ENCODE results near the gene TRIO. TPM values are rescaled to one million over a fixed set of nuclear protein-coding genes. Genes with fewer than 3 reads are reported as not detected.

Gene TRIO
- total and polyA plus RNA-seq, 11 donors, result 35.2 to 99.1 (median 58.4) TPM

DNA sequence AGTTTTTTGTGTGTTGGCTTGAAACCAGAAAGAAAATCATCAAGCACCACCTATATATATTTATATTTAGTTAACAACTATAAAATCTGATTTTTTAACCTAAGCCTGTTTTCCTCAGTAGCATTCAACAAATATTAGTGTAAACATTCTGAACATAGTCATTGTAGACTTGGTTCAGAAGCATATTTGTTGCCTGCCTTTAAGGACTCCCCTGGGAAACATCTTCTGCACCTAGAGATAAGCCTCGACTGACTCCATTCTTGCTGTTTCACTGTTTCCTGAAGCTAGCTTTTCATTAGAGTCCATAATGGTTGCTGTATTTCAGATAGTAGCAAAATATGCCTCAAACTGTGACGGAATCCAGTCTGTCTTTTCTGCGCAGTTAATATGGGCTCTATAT lies 123.5 kb downstream of the TRIO start:
- no peak overlapping the region for H3K4me3 ChIP-seq
- H3K4me1 ChIP-seq, result peaks cover 15 to 74% (median 55%) of the 10 kb centered on the region in 12 donors
- 32 to 50% (median 35%) methylated on average over 3 of the region's 3 CpGs for WGBS, 4 donors
- TF ChIP-seq, protein P1, sequence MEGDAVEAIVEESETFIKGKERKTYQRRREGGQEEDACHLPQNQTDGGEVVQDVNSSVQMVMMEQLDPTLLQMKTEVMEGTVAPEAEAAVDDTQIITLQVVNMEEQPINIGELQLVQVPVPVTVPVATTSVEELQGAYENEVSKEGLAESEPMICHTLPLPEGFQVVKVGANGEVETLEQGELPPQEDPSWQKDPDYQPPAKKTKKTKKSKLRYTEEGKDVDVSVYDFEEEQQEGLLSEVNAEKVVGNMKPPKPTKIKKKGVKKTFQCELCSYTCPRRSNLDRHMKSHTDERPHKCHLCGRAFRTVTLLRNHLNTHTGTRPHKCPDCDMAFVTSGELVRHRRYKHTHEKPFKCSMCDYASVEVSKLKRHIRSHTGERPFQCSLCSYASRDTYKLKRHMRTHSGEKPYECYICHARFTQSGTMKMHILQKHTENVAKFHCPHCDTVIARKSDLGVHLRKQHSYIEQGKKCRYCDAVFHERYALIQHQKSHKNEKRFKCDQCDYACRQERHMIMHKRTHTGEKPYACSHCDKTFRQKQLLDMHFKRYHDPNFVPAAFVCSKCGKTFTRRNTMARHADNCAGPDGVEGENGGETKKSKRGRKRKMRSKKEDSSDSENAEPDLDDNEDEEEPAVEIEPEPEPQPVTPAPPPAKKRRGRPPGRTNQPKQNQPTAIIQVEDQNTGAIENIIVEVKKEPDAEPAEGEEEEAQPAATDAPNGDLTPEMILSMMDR (IDR thresholded peaks at IDR 0.05), result no peak
- no peak for TF ChIP-seq POLR2A (IDR thresholded peaks at IDR 0.05)
- H3K27ac ChIP-seq, result no peak overlapping the region
- ATAC-seq (no peak), DNase-seq (no peak)
- peaks cover 0 to 9% (median 0%) of the 10 kb centered on the region in 9 donors for H3K36me3 ChIP-seq
- H3K9me3 ChIP-seq, result no peaks in the 10 kb centered on the region
- no peaks in the 10 kb centered on the region for H3K27me3 ChIP-seq
- intact Hi-C loops (cut with DNase I), result loop anchor here in 5 of 10 donors (5.0 to 10.0 kb wide), 6 partner anchors 62 to 274 kb away; partner anchors contain the start of gene TRIO (in 1 of the 5)

DNA sequence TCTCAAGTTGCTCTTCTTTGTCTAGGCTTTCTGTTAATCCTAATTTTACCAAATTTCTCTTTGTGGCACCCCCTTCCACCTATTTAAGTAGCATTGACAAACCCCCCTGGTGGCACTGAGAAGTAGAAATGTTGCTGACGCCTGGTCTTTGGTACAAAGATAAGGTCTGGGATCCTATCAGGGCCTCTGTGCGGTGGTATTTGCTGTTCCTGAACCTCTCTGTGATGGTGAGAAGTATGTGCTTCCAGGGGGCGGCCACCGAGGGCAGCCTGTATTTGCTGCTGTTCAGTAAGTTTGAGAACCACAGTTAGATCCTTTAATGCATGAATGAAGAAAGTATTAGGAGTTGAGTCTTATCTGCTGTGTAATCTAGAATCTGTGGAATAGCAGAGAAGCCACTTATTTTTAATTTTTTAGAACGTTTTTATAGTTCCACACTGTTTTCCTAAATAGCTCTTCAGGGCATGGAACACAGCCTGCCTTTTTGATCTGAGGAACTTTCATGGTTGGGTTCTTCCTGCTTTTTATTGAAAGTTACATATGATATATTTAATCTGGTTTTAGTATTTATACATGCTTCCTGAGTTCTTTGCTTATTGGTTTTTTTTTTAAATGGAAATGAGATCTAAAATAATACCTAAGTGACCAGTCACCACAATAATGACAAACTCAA lies 124.2 kb downstream of the TRIO start:
- no peak overlapping the region for H3K4me3 ChIP-seq
- H3K36me3 ChIP-seq, result peaks cover 0 to 15% (median 0%) of the 10 kb centered on the region in 9 donors
- H3K4me1 ChIP-seq, result peaks cover 15 to 72% (median 55%) of the 10 kb centered on the region in 12 donors
- H3K9me3 ChIP-seq, result no peaks in the 10 kb centered on the region
- H3K27ac ChIP-seq, result peak overlapping the region in 2 of 12 donors; percentile 37 to 61
- H3K27me3 ChIP-seq, result no peaks in the 10 kb centered on the region
- 40 to 55% (median 48%) methylated on average over 5 of the region's 5 CpGs for WGBS, 4 donors
- intact Hi-C loops (cut with DNase I), result loop anchor here in 5 of 10 donors (5.0 to 10.0 kb wide), 6 partner anchors 63 to 275 kb away; partner anchors contain the start of gene TRIO (in 1 of the 5)
- no peak for TF ChIP-seq POLR2A (IDR thresholded peaks at IDR 0.05)
- TF ChIP-seq, protein P1 (IDR thresholded peaks at IDR 0.05), result no peak
- DNase-seq, result no peak
- ATAC-seq, result no peak

DNA sequence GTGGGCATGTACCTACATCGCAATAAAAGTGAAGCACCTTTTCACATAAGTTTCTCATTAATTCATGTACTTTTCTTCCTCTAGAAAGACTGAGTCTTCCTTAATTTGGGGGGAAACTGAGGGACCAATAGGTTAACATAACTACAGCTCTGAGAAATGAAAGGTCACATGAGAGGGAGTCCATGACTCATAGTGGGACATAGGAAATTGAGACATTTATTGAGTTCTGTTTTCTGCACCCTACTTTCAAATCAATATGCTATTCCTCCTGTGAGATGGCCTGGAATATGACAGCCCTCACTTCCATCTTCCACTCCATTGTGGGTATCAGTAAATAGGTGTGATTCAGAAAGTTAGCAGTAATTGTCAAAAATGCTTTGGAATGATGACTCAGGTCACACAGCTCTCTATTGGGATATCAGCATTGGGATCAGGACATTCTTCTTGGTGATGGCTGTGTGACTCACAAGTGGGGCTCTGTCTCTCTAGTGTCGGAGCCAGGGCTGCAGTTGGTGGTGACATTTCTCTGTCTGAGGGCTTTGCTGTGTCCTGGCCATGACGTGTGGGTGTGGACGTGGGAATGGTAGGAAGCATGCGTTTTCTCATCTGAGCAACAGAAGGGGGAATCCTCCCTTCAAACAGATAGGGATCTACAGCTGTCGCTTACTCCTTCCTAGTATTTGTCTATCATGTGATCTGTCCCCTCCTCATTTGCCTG lies 125.0 kb downstream of the TRIO start:
- WGBS, 4 donors, result 41 to 49% (median 48%) methylated on average over 6 of the region's 6 CpGs
- intact Hi-C loops (cut with DNase I), result loop anchor here in 7 of 10 donors (2.0 to 10.0 kb wide), 9 partner anchors 63 to 276 kb away; partner anchors contain the start of gene TRIO (in 1 of the 7)
- H3K27ac ChIP-seq, result peak overlapping the region in 11 of 12 donors; percentile 48 to 86 (median 73)
- no peak overlapping the region for H3K4me3 ChIP-seq
- H3K36me3 ChIP-seq, result peaks cover 0 to 16% (median 0%) of the 10 kb centered on the region in 9 donors
- DNase-seq (peak in 1 of 5 donors; percentile 65), ATAC-seq (peak in 2 of 4 donors; percentile 49 to 53)
- H3K9me3 ChIP-seq, result no peaks in the 10 kb centered on the region
- TF ChIP-seq, protein P1 (IDR thresholded peaks at IDR 0.05), result no peak
- no peak for TF ChIP-seq POLR2A (IDR thresholded peaks at IDR 0.05)
- peaks cover 15 to 73% (median 55%) of the 10 kb centered on the region in 12 donors for H3K4me1 ChIP-seq
- no peaks in the 10 kb centered on the region for H3K27me3 ChIP-seq

DNA sequence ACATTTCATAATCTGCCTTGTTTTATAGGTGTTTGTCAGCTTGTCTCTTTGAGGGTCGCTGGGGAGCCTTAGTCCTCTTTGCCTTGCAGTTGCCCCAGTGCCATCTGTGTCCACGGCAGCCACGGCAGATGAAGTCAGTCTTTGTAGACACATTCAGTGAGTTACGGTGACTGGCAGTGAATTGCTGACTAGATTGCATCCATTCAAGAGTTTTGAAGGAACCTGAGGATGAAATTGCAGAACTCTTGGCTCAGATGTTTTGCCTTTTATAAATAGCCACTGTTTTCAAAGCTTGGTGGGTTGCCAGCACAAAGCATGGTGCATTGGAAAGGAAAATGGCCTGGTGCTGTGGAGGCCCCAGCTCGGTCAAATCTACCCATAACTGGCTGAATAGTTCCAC lies 125.6 kb downstream of the TRIO start:
- DNase-seq (peak in 4 of 5 donors; percentile 52 to 68 (median 54)), ATAC-seq (peak in 3 of 4 donors; percentile 18 to 52 (median 26))
- intact Hi-C loops (cut with DNase I), result loop anchor here in 7 of 10 donors (2.0 to 10.0 kb wide), 9 partner anchors 64 to 276 kb away; partner anchors contain the start of gene TRIO (in 1 of the 7)
- H3K9me3 ChIP-seq, result no peaks in the 10 kb centered on the region
- no peak overlapping the region for H3K4me3 ChIP-seq
- H3K4me1 ChIP-seq, result peaks cover 15 to 78% (median 54%) of the 10 kb centered on the region in 12 donors
- 31 to 46% (median 36%) methylated on average over 5 of the region's 5 CpGs for WGBS, 4 donors
- TF ChIP-seq POLR2A (IDR thresholded peaks at IDR 0.05), result no peak
- TF ChIP-seq, protein P1 (IDR thresholded peaks at IDR 0.05), result no peak
- H3K27ac ChIP-seq, result peak overlapping the region in 11 of 12 donors; percentile 54 to 86 (median 74)
- peaks cover 0 to 16% (median 0%) of the 10 kb centered on the region in 9 donors for H3K36me3 ChIP-seq
- no peaks in the 10 kb centered on the region for H3K27me3 ChIP-seq
